GM12873 (cell line): ENCODE data around the gene UBLCP1.

Experiments
- TF ChIP-seq, protein P1 (sequence below): IDR thresholded peaks from 2 replicates; pipeline ENCODE4 v1.5.1; 2012; ENCODE audit warnings: low read depth, mild to moderate bottlenecking, moderate library complexity, low read length, control low read depth; ENCODE audit not compliant: insufficient read depth; ENCODE audit errors: missing control alignments

Gene UBLCP1

DNA sequence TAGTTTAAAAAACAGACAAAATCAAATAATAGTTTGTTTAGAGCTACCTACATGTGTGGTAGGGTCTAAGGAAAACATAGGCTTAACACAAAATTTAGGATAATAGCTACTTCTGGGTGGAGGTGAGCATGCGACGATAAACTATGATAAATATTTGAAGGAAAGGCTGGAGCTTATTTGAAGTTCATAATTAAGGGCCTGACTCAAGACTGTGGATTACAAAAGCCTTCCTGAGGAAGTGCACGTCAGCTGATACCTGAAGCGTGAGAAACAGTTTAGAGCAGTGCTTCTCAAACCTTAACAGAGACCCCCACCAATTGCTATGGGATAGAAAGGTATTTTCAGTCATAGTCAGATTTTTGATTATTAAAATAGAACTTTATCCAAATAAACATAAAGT is 20.4 kb upstream of the UBLCP1 start:
- TF ChIP-seq, protein P1, sequence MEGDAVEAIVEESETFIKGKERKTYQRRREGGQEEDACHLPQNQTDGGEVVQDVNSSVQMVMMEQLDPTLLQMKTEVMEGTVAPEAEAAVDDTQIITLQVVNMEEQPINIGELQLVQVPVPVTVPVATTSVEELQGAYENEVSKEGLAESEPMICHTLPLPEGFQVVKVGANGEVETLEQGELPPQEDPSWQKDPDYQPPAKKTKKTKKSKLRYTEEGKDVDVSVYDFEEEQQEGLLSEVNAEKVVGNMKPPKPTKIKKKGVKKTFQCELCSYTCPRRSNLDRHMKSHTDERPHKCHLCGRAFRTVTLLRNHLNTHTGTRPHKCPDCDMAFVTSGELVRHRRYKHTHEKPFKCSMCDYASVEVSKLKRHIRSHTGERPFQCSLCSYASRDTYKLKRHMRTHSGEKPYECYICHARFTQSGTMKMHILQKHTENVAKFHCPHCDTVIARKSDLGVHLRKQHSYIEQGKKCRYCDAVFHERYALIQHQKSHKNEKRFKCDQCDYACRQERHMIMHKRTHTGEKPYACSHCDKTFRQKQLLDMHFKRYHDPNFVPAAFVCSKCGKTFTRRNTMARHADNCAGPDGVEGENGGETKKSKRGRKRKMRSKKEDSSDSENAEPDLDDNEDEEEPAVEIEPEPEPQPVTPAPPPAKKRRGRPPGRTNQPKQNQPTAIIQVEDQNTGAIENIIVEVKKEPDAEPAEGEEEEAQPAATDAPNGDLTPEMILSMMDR, result no peak

DNA sequence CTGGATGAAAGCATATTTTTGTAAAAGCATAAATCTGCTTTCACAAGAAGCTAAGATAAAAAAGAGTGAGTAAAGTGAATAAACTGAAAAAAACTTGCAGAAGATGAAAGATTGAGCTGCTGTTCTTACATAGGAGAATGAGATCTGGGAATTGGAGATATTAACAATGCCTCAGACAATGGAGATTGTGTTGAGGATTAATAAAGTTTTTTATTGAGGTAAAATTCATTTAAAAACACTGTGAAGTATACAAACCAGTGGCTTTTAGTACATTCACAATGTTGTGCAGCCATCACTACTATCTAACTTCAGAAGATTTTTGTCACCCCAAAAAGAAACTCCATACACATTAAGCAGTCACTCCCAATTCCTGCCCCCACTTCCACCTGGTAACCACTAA is 19.7 kb upstream of the UBLCP1 start:
- TF ChIP-seq, protein P1, result no peak

DNA sequence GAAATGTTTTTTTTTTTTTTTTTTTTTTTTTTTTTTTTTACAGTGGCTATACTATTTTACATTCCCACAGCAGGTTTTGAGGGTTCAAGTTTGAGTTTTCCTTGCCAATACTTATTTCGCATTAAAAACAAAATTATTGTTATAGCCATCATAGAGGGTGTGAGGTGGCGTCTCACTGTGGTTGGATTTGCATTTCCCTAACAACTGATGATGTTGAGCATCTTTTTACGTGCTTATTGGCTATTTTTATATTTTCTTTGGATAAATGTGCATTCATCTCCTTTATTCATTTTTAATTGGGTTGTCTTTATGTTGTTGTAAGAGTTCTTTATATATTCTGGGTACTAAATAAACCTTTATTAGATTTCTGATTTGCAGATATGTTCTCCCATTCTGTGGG is 18.9 kb upstream of the UBLCP1 start:
- TF ChIP-seq, protein P1, result no peak

DNA sequence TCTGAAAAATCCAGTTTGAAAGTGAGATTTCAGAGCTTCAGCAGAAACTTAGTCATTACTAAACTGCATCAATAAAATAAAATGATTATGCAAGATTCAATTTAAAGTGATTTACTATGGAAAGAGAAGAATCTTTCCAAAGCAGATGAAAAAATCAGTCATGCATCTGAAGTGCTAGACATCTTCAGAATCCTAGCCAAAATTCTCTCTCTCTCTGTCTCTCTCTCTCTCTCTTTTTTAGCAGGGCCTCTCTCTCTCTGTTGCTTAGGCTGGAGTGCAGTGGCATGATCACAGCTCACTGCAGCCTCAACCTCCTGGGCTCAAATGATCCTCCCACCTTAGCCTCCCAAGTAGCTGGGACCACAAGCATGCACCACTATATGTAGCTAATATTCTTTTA is 18.2 kb upstream of the UBLCP1 start:
- TF ChIP-seq, protein P1, result no peak

DNA sequence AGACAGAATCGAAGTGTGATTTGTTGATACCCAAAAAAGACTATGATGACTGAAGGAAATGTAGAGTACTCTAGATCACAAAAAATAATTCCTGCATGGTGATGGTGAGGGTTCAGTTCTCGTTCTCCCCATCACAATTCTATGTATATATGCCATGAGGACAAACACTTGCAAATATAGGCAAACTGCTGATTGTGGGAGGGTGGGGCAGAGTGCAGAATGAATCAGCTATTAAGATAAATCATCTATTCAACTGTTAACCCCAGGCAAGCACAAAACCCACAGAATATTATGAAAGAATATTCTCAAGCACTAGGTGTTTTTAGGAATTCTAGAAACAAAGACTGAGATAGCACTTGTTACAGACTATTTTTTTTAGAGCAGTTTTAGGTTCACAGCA is 13.9 kb upstream of the UBLCP1 start:
- TF ChIP-seq, protein P1, result no peak

DNA sequence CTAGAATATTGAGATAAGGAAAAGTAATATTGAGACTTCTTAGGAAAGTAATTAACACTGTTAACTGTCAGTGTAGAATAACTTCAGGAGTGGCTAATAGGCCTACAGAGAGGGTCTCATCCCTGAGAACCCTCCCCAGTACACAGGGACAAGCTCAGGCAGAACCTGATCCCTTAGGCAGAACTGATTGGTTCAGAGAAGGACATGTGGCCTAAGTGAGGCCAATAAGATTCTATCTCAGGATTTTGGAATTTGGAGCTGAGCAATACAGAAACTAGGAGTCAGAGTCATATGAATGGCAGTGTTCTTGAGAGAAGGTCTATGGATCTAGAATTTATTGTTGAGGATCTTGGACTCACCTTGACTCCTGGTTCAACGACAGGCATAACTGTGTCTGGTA is 10.9 kb upstream of the UBLCP1 start:
- TF ChIP-seq, protein P1, result no peak

DNA sequence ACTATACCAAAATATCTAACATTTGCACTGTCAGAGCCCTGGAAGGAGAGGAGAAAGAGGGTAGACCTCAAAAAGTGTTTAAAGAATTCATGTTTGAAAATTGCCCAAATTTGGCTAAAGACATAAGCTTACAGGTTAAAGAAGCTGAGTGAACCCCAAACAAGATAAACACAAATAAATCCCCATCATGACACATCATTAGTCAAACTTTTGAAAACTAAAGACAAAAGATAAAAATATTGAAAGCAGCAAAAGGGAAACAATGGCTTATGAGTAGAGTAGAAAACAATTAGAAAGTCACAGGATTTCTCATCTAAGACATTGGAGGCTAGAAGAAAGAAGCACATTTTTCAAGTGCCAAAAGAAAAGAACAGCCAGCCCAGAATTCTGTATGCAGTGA is 6.1 kb upstream of the UBLCP1 start:
- TF ChIP-seq, protein P1, result no peak
